HG02588 (cell line): ENCODE measurements around the gene METTL21A.
A peak's percentile ranks its signal among the peaks of the same experiment; 100 is the strongest.
"Not testable (repeated sequence)": the region's sequence is repeated elsewhere in the genome, so short reads cannot be mapped to it uniquely, and the experiment has no call there.

ENCODE experiments used
- ATAC-seq: cut with Tn5 transposase; IDR thresholded peaks from one replicate; pipeline ENCODE4 v1.9.1; 2021; ENCODE audit warnings: mild to moderate bottlenecking, moderate library complexity; ENCODE audit not compliant: unreplicated experiment

METTL21A gene

DNA sequence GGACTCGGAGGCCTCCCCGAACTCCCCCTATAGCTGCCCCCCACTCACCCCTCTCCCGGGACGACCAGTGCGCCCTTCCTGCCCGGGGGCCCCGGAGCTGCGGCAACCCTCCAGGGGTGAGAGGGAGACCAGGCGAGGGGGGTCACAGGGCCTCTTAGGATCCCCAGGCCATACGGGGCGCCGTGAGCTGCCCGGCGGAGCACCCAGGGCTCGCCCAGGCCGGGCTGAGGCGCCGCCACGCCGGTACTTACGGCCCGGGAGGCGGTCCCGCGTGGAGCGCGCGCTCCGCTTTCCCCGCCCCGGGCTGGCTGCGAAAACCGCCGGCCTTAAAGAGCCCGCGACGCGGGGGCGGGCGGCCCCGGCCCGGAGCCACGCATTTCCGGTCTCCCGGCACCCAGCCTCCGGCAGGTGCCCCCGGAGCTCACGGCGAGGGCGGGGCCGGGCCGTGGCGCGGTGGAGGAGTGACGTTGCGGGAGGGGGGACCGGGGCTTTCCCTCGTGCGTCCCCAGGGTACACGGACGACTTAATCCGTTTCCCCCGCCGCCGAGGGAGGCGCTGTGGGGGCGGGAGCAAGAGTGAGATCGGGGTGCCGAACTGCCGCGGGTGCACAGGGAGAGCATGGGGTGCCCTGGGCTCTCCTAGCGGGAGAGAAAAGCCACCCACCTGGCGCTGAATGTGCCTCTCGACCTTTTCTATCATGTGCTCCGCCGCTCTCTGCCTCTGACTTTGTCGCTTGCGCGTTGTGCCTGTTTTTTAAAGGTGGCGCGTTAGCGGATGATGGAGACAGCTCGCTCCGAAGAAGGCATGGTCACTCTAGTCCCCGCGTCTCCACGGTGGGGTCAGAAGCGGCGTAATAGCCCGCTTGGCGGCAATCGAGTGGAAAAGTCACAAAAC is at the start of gene METTL21A:
Gene METTL21A (minus strand): TSS at position 381 of the 894 bp plus-strand sequence. CDS start 1,019 bp downstream, outside the sequence.
- peak; percentile 66 for ATAC-seq

DNA sequence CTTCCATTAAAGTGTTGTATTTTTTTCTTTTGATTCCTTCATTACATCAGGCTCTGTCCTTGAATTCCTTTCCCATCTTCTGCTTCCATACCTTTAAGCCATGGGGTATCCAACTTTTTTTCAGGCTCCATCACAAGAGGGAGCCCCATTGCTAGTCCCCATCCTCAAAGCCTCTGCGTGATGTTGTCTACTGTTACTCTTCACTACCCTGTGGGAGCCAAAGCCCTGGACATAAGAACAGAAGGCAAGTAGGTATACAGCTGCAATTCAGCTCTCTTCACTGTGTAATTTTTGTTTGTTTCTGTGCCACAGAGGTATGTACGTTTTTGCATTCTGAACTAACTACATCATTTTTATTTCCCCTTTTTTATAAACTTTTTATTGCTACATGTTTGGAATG is 49.6 kb upstream of the METTL21A start:
- ATAC-seq, result no peak

- ATAC-seq, result no peak
Observed at GRCh38 chr2:207674266-207674774, 49.1 kb upstream of the METTL21A start.

DNA sequence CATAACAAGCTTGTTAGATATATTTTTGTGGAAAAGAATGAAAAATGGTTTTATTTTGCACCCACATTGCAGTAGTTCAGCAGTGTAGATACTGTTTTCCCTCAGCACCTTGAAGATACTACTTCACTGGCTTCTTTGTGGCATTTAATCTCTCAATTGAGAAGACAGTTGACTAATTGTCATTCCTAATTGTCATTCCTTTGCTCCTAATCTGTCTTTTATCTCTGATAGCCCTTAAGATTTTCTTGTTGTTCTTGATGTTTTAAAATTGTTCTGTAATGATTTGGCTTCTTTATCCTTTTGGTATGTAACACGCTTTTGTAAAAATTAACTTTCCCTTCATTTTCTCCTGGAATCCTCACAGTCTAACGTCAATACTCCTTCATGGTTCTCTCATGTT is 48.2 kb upstream of the METTL21A start:
- ATAC-seq, result no peak

GRCh38 chr2:207670887-207671286 is 45.7 kb upstream of the METTL21A start:
- no peak for ATAC-seq

GRCh38 chr2:207663870-207664545 is 38.8 kb upstream of the METTL21A start:
- ATAC-seq, result no peak

GRCh38 chr2:207662203-207662602 is 37.0 kb upstream of the METTL21A start:
- ATAC-seq, result peak; percentile 96

- no peak for ATAC-seq
Observed at GRCh38 chr2:207660994-207661393, 35.8 kb upstream of the METTL21A start.

DNA sequence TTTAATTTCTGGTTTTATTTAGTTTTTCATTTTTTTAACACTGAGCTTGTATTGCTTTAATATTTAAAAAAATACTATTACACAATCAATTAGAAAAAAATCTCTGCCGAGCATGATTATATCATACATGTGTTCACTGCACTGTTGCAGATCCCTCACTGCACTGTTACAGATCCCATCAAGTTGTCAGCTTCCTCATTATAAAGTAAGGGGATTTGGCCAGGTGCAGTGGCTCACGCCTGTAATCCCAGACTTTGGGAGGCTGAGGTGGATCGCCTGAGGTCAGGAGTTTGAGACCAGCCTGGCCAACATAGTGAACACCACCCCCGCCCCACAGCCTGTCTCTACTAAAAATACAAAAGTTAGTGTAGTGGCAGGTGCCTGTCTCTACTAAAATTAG is 33.0 kb upstream of the METTL21A start:
- ATAC-seq, result no peak

DNA sequence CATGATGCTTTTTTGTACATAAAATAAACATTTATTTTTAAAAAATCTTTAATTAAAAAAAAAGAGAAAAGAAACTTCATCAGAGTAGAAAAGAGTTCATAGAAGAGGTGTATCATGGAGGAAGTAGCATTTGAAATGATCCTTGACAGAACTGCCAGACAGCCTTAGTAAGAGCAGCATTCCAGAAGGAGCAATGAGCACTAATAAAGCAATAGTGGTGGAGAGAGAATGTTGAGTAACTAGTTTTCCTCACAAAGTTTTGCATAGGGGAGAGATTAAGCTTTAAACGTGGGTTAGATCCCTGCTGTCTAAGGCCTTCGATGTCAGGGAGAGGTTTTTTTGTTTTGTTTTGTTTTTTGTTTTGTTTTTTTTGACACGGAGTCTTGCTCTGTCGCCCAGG is 29.8 kb upstream of the METTL21A start:
- ATAC-seq, result no peak

GRCh38 chr2:207646582-207646981 is 21.4 kb upstream of the METTL21A start:
- not testable (repeated sequence) for ATAC-seq

DNA sequence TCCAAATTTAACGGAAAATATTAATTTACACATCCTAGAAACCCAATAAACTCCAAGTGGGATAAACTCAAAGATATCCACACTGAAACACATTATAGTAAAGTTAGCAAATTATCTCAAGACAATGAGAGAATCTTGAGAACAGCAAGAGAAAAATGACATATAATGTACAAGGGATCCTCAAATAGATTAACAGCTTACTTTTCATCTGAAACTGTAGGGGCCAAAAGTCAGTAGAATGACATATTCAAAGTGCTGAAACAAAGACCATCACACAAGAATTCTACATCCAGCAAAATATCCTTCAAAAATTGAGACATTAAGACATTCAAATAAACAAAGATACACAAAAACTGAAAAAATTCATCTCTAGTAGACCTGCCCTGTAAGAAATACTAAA is 18.7 kb upstream of the METTL21A start:
- no peak for ATAC-seq

GRCh38 chr2:207640661-207641060 is 15.5 kb upstream of the METTL21A start:
- ATAC-seq, result no peak

DNA sequence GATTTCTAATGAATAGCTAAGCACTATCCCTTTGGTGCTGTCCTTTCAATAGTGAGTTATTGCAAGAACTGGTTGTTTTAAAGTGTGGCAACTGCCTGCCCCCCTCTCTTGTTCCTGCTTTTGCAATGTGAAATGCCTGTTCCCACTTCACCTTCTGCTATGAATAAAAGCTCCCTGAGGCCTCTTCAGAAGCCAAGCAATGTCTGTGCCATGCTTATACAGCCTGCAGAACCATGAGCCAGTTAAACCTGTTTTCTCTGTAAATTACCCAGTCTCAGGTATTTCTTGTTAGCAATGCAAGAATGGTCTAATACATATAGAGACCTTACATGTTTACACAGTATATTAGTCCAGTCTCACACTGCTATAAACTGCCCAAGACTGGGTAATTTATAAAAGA is 15.0 kb upstream of the METTL21A start:
- no peak for ATAC-seq

GRCh38 chr2:207639288-207639687 is 14.1 kb upstream of the METTL21A start:
- not testable (repeated sequence) for ATAC-seq

GRCh38 chr2:207635468-207636200 is 10.4 kb upstream of the METTL21A start:
- no peak for ATAC-seq

DNA sequence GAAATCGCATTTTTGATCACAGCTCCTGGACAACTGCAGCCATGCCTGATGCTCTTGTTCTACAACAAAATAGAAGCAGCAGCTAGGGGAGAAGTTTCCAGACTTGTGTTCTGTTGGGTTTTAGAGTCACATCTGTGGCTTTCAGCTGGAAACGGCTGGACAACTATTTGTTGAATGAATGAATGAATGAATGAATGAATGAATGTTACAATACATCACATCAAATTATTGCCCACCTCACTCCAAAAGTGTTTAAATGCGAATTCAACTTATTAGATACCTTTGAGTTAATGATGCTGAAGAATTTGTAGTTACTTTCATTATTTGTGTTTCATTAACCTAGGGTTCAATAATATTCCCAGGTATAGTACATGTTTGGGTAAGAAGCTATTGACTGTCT is 8.5 kb upstream of the METTL21A start:
- no peak for ATAC-seq

DNA sequence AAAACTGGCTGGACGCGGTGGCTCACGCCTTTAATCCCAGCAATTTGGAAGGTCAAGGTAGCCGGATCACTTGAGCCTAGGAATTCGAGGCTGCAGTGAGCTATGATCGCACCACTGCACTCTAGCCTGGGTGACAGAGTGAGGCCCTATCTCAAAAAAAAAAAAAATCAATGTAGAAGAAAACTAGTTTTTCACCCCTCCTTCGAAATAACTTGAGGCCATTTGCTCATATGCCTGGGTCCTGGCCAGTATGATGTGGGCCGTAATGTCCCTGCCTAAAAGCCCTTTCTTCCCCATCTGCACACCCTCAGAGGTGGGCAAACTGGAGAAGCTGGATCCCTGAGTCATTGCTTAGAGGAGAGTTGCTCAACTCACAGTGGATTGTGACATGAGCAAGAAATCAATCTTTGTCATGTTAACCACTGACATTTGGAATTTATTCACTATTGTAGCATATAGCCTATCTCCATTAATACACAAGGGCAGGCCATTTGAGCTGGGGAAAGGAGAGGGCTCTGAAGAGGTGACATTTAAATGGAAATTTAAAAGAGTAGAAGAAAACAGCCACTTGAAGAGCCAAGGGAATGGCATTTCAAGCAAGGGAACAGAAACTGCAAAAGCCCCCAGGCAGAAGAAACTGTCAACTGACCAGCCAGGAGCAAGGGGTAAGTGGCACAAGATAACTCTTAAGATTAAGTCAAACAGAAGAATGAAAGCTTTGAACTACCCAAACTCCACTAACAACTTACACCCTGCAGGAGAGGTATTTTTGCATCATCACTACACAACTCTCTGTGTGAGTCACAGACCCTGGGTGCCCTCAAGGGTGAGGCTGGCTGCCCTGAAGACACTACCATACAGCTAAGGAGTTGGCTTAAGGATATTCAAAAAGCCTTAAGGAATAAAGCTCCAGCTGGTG is 7.6 kb upstream of the METTL21A start:
- no peak for ATAC-seq

DNA sequence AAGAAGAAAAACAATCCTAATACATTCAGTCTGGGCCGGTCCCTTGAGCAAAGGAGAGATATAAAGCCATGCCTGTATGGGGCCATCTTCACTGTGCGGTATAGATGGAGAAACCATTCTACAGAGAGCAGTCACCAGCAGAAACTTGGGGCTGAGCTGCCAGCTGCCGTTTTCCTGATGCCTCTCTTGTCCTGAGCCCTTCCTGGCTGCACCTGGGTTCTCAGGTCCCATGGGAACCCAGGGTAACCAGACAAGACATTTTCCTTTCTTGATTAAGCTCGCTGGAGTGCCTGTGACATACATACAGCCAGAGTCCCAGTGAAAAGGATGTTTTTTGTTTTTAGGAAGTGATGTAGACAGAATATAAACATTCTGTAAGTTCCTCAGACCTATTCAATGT is 5.3 kb upstream of the METTL21A start:
- no peak for ATAC-seq

- no peak for ATAC-seq
Observed at GRCh38 chr2:207629553-207629952, 4.4 kb upstream of the METTL21A start.
